Measurements from ENCODE around the gene LCN12.

DNA sequence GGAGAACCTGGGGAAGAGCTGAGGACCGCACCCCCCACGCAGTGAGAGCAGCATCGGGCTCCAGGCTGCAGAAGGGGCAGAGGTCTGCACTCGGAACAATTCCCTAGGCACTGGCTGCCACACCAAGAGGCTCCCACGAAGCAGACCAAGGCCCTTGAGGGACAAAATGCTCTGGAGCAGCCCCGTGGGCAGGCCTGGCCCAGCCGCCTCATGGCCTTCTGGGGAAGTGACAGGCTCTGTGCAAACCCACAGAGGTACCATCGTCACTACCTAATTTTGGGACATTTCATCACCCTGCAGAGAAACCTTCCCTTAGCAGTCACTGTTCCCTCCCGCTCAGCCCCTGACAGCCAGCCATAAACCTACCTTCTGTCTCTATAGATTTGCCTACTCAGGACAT, 23.5 kb upstream of the LCN12 start:
- no peak for TF ChIP-seq CTCF (IDR thresholded peaks at IDR 0.05)
- TF ChIP-seq POLR2A (IDR thresholded peaks at IDR 0.05), result no peak
